ENCODE data around the gene TMEM63B. TPM values are rescaled to one million over a fixed set of nuclear protein-coding genes. Genes with fewer than 3 reads are reported as not detected.

TMEM63B gene
- polyA plus RNA-seq, 1 donor from 2014 or later, result 2.8 TPM

Other genes starting within 250 kb of the TMEM63B start
- 70.6 TPM for gene MRPL14, start 102 bp upstream of the TMEM63B start, polyA plus RNA-seq
- gene CAPN11, start 31.3 kb downstream of the TMEM63B start, polyA plus RNA-seq, result not detected
- gene MYMX, start 89.4 kb downstream of the TMEM63B start, polyA plus RNA-seq, result not detected
- gene SLC29A1, start 96.0 kb downstream of the TMEM63B start, polyA plus RNA-seq, result 5.4 TPM
- 435 TPM for gene HSP90AB1, start 119.5 kb downstream of the TMEM63B start, polyA plus RNA-seq
- gene SLC35B2, start 130.0 kb downstream of the TMEM63B start, polyA plus RNA-seq, result 42.6 TPM
- 23.5 TPM for gene NFKBIE, start 138.0 kb downstream of the TMEM63B start, polyA plus RNA-seq
- gene TMEM151B, start 142.9 kb downstream of the TMEM63B start, polyA plus RNA-seq, result not detected
- gene AARS2, start 185.8 kb downstream of the TMEM63B start, polyA plus RNA-seq, result 10.2 TPM
- not detected for gene SPATS1, start 215.1 kb downstream of the TMEM63B start, polyA plus RNA-seq

Measured in IgD-negative memory B cell (primary cell).